NCI-H2081 (cell line): ENCODE data around the gene JDP2.

Experiments
- DNase-seq, 2 experiments: peaks; one replicate each; lab custom pipeline; 2025; lab: John Stamatoyannopoulos, UW

JDP2 gene

DNA sequence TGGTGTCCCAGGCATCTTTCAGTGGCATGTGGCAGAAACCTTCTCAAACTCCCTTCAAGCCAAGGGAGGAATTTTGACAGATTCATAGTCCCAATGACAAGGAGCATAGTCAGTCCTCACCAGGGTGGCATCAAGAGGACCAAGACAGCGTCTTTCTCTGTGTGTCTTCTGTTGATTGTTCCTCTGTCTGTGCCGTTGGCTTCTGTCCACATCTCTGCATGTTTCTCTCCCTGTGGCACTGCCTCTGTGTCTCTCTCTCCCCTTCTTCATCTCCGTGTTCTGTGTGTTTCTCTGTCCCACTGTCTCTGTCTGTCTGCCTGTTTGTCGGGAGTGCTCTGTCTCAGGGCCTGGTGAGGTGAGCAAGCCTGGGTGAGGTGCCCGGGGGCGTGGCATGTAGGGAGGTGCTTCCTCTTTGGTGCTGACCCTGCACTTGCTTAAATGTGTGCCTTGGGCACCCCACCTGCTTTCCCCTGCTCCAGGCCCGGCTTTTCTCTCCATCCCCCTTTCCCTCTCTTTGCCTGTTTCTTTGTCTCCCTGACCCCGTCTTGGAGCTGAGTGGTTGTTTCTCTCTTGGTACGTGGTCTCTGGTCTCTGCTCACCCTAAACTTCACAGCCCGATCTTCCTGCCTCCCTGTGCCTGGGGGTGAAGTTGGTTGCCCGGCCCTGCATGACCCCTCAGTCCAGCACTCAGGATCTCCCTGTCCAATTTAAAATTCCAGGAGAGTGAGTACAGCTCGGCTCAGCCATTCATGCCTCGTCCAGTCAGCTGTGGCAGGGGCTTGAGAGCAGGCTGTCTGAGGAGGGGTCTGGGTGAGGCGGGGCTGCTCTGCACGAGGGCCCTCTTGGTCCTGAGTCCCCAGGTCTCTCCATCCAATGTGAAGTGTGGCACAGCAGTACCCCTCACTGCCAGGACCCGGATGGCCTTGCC, 28.5 kb downstream of the JDP2 start:
- no peak for DNase-seq

DNA sequence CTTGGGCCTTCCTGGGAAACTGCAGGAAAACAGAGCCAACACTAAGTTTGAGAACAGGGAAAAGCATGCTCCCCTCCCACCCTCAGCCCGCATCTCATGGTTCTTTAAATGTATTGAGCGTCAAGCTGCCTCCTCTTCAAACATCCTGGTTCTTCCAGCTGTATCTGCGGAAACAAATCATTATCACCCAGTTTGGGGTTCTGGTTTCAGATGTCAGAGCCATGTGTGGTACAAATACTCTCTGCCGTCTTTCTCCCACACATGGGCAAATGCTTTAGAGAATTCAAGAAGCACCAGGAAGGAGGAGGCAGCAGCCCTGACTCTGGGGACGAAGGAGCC, 29.1 kb downstream of the JDP2 start:
- DNase-seq, result no peak

DNA sequence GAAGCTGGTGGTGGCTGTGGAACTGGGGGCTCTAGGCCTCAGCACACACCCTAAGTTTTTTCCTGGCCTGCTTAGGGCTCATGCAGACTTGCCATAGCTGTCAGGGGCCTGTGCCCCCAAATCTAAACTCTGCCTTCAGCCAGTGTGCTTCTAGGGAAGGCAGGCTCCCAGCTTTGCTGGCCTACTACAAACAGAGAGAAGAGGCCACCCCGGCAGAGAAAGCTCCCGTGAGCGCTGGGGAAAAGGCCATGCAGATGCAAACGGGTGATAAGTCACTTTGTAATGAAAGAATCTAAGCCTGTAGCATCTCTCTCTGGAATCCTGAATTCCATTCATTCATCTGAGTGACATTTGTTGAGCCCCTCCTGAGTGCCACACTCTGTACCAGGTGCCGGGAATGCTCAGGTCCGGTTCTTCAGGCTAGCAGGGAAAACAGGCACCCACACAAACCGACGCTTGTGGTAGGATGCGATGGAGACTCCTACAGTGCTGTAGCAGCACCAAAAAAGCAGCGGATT, 29.9 kb downstream of the JDP2 start:
- DNase-seq, result no peak

DNA sequence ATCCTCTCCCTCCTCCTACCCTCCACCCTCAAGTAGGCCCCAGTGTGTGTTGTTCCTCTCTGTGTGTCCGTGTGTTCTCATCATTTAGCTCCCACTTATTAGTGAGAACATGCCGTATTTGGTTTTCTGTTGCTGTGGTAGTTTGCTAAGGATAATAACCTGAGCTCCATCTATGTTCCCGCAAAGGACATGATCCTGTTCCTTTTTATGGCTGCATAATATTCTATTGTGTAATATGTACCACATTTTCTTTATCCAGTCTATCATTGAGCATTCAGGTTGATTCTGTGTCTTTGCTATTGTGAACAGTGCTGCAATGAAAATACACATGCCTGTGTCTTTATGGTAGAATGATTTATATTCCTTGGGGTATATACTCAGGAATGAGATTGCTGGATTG, 30.5 kb downstream of the JDP2 start:
- no peak for DNase-seq

DNA sequence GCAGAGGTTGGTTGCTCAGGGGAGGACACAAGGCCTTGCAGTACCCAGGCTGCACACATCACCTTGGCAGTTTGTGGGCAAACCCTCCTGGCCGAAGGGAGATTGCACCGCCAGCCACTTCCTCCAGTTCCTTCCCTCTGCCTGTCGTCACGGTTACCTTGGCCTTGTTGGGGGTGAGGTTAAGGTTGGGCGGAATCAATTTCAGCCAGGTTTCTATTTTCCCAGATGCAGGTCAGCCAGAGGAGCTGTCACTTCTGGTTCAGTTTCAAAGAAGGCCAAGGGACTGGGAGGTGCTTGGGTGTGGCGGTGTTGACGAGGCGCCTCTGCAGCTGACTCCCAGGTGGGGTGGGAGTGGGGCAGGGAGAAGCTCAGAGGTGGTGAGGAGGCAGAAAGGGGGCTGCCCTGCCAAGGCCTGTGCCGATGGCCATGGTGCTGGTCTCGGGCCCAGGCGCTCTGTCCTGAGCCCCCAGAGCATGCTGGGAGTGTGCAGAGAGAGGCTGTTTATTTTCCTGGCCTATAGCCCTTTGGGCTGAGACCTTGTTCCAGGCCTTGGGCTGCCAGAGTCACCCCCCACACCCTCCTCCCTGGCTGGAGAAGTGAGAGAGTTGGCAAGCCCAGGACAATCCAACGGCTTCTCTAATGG, 31.4 kb downstream of the JDP2 start:
- DNase-seq, result no peak

DNA sequence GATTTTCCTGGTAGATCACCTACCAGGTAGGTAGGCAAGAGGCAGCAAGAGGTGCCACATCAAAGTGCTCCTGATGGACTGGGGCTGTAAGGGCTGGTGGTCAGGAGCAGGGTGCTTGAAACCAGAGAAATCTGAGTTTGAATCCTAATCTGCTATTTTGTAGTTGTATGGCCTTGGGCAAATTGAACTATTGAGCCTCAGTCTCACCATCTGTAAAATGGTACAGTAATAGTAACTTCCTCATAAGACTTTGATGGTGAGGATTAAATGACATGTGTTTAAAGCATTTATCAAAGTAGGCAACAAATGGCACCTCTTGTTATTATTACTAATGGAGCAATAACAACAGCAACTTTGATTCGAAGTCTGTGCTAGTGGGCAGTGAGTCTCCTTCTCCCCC, 32.0 kb downstream of the JDP2 start:
- DNase-seq, result no peak

DNA sequence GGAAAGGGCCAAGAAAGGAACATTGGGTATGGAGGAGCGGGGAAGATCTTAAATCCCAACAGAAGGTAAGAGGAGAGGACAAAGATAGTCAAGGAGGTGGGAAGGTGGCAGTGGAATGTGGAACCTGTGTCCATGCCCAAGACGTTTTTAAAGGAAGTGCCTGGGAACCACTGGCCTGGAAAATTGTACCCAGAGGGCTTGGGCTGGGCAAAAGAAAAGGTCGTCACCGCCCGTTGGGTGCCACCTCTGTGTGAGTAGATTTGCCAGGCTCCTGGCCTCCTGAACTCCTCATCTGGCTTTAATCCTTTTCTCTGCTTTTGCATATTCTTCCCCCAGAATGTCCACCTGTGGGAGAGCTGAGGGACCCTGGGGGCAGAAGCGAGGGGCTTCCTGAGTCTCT, 32.6 kb downstream of the JDP2 start:
- DNase-seq, result no peak

DNA sequence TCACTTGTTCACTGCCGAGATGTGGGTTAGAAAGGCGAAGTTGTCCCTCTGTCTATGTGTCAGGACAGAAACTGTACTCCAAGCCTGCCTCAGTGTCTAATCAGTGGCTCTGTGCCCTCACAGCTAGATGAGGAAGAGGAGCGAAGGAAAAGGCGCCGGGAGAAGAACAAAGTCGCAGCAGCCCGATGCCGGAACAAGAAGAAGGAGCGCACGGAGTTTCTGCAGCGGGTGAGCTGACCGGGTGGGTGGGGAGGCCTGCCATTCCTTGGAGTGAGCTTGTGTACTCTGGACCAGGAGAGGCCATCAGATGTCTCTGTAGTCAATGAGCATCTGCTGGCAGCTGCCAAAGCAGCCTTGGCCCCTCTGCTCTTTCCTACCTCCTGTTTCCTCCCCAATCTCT, 33.5 kb downstream of the JDP2 start:
- no peak for DNase-seq

DNA sequence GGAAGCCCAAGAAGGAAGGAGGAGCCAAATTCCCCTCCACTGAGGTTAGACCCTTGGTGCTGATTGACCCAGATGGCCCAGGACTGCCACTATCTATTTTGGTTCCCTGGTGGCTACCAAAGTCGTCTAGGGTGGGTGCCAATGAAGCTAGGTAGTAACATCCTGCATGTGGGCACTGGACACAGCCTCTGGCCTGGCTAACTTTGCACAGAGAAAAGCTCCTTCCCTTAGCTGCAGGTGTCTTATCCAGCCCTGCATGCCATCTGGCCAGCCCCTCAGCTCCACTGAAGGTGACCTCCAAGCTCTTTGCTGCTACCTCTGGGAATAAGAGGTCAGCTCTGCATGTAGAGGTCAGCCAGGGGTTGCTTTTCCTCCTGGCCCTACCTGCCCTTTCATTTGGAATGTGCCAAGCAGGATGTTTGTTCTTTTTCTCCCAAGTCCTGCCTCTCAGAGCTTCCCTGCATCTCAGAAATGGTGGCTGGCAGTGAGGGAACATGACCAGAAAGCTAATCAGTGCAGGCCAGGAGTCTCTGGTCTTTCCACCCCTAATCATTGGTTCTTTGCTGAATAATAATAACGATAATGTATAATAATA, 34.0 kb downstream of the JDP2 start:
- no peak for DNase-seq

DNA sequence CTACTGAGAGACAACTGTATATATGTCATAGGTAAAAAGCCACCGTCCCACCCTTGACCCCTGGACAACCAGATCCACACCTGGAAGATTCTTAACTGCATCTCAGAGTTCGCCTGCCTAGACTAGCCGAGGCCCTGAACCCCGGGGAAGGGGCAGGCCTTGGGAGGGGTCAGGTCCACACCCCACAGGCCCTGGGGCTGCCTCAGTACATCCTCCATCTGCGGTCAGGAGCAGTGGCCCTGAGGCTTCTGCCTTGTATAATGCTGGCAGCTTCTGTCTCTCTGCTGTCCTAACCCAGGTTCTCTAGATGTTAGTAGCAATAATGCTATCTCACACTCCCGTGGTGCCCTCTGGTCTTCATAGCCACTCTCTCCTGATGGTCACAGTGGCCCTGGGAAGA, 36.8 kb downstream of the JDP2 start:
- DNase-seq, result no peak

DNA sequence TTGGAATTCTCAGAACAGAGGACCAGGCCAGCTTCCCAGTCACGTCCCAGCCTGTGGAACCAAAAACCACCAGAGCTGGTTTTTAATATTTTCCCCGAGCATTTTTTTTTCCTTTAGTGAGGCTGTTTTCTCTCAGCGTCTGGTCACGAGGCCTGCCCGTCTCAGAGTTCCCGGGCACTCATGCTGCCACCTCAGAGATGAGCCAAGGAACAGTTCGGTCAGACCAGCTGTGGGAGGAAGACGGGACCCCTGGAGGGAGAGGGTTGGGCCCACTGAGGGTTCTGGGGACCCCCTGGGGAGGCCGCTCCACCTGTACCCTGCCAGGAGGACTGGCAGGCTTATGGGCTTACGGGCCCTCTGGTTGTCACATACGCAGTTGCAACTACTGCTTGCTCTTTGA, 39.9 kb downstream of the JDP2 start:
- no peak for DNase-seq

DNA sequence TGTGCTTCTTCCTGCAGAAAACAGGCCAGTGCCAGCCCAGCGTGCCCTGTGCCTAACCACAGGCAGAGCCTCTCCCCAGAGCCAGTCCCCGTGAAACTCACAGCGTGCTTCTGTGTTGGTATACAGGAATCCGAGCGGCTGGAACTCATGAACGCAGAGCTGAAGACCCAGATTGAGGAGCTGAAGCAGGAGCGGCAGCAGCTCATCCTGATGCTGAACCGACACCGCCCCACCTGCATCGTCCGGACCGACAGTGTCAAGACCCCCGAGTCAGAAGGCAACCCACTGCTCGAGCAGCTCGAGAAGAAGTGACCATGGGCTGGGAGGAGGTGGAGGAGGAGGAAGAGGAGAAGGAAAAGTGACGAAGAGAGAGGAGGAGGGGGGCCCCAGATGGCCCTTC, 41.3 kb downstream of the JDP2 start:
- no peak for DNase-seq

DNA sequence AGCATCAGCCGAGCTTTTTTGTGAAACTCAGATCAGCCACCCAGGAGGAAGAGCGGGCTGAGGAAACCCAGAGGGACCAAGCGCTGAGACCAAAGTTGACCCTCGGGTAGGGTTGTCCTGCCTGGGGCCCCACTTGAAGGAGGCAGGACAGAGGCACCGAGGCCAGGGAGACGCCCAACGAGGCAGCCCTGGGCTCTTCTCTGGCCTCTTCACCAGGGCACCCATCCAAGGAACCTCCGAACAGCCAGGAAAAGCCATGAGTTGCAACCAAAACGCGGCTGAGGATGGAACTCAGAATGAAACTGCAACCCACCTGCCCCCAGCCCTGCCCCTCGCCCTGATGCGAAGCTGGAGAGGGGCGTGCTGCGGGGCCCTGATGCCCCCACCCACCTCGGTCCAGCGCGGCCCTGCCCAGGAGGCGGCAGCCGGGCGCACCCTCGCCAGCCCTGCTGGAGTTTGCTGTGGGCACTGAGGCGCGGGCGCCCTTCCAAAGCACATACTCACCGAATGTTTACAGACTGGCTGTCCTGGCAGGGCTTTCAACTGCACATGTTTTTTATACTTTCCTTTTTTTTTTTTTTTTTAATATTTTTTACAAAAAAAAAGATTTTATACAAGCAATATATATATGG, 41.9 kb downstream of the JDP2 start:
- peak; percentile 52 to 63 for DNase-seq

DNA sequence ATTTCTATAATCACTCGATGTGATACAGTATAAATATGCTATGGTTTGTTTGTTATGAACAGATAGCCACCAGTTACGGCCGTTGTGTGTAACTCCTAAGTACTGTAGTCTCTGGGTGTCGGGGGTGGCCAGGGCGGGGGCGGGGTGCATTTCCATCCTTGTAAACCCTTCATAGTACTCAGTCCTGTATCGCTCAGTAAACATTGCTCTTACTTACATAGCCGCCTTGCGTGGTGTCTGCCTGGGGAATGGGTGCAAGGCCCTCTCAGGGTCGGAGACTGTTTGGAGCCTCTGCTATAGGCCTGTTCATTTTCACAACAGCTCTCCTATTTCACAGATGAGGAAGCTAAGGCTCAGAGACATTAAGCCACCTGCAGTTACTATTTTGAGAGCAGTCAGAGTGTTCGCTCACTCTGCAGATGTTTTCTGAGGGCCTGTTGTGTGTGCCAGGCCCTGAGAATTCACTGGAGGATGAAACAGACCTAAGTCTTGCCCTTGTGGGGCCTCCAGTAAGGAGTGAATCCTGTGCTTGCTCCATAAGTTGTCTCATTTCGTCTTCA, 42.5 kb downstream of the JDP2 start:
- DNase-seq, result peak; percentile 25 to 50

DNA sequence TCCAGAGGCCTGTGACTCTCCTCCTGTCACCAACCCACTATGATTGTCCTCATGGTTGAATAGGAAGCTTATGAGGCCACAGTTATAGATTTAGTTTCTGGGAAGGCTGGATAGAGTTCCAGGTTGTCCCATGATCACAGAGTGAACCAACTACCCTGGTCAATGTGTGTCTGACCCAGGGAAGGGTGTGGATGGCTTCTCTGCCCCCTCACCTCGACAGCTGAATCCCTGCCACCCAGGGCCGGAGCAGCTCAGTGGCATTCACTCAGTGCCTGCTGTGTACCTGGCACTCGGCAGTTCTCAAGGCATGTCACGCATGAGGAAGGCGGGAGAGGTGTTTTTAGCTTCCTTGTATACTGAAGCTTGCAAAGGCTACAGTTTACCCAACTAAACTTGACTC, 43.2 kb downstream of the JDP2 start:
- no peak for DNase-seq

DNA sequence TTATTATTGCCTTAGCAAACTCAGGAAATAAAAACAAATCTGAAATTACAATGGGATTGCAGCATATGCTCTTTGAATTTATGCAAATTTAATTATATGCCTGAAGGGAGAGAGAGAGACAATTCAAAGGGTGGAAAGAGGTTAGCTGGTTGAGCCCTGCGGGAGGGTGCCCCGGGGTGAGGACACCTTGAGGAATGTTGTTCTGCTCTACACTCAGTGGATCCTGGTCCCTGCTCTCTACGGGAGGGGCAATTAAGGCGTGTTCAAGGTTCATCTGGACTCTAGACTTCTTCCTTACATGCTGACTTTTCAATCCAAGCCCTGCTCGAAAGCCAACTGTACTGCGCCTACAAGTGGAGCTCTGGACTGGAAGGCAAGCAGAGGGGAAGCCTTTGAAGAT, 46.3 kb downstream of the JDP2 start:
- peak; percentile 11 to 20 for DNase-seq

DNA sequence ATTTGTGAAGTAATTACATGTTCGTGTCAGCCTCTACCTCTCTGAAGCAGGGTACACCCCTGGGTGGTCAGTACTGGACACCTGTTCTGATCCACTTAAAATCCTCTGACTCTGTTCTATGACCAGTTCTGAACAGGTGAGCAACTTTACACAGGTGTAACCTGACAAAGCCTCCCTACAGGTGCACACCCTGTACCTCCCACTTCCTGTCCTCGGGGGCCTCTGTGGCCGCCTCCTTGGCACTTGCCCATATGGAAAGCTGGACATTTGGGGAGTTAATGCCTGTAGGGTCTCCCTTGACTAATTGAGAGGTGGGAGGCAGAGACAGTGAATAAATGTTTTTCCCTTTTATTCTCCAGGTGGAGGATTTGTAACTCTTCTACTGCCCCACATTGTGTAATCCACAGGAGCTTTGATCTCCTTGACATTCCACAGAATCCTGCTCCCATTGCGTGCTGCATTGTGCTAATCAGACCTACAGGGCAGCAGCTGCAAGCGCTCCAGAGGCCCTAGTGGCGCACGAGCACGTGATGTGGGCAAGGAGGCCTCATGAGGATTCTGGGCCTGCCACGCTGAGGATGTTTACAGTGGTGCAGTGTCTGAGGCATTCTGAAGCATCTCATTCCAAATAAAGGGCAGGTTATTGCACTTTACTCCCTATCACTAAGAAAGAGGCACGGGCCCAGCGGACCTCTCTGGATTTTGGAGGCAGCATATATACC, 48.6 kb downstream of the JDP2 start:
- DNase-seq, result peak; percentile 48 to 81

DNA sequence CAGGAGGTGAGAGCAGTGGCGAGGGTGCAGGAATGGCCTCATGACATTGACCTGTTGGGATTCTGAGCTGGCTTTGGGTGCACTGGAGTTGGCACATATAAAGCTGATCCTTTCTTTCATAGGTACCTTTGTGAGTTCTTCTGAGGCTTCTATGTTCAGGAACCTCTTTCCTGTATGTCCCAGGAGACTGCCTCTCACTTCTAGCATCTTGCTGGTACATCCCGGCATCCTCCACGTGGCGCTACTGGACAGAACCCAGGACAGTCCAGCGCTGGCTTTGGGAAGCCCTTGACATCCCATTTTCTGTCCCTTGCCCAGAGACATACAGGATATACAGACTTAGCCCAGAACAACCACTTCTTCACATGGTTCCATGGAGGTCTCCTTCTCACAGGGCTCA, 50.1 kb downstream of the JDP2 start:
- no peak for DNase-seq

DNA sequence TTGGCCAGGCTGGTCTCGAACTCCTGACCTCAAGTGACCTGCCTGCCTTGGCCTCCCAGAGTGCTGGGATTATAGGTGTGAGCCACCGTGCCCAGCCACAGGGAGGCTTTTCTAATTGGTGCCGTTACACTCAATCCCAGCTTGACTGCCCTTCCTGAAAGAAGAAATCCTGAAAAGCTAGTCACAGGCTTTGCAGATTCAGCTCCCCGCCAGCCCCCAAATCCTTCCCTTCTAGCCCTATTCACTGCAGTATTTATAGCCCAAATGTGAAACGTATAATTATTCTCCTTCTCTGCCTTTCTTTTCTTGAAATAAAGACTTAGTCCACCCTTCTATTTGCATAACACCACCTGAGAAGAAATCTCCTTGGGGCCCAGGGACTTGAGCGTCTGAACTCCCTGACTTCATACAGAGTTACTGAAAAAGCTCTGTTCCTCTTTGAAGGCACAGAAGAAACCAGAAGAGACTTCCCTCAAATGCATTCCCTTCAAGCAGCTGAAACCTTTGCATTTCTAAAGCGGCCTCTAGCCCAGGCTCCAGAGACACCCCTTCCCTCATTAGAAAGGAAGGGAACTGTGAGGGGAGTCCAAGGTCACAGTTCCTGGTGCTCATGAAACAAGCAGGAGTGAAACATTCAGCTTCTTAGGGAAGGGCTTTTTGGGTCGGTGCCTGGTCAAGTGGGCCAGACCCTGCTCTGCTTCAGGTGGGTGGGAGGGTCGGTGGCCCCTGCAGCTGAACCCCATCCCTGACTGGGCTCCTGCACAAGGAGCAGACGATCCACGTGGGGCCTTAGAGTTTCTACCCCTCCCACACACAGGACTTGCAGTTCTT, 52.2 kb downstream of the JDP2 start:
- no peak for DNase-seq

DNA sequence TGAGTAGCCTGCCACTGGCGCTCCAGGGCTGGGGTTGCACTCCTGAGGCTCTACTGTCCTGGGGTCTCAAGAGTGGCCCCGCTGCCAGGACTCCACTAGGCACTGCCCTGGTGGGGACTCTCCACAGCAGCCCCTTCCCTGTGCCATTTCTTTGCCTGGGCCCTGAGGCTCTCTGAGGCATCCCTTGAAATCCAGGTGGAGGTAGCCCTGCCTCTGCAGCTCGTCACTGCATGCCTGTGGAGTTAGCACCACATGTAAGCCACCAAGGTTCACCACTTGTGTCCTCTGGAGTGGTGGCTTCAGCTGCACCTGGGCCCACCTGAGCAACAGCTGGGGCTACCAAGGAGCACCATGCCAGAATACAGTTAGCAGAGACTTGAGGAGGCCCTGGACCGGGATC, 54.5 kb downstream of the JDP2 start:
- DNase-seq, result no peak
